Measurements from ENCODE around the gene CCNB2. TPM values are rescaled to one million over a fixed set of nuclear protein-coding genes. Genes with fewer than 3 reads are reported as not detected.

Gene CCNB2
- total RNA-seq, 6 experiments from 2014 or later: 0.13 to 2.5 (median 1.6) TPM

GRCh38 chr15:59099162-59099685 lies 5.7 kb upstream of the CCNB2 start:
- no peak overlapping the region for H3K27ac ChIP-seq
- H3K4me1 ChIP-seq: no peaks in the 10 kb centered on the region
- peaks cover 0 to 35% (median 11%) of the 10 kb centered on the region in 4 donors for H3K36me3 ChIP-seq
- no peaks in the 10 kb centered on the region for H3K27me3 ChIP-seq
- intact Hi-C loops (cut with DNase I): no loop called here
- WGBS (ENCODE audit: insufficient coverage, low coverage, low lambda C conversion rate, missing lambda C conversion rate): 56% methylated on average over 2 of the region's 2 CpGs
- no peaks in the 10 kb centered on the region for H3K9me3 ChIP-seq
- ATAC-seq: no peak
- H3K4me3 ChIP-seq: no peak overlapping the region
- no peak for DNase-seq
- TF ChIP-seq POLR2A (IDR thresholded peaks at IDR 0.05) (no peak), CTCF (IDR thresholded peaks at IDR 0.05) (no peak)

GRCh38 chr15:59104602-59104911 lies 389 bp upstream of the CCNB2 start:
- peak in 1 of 4 donors; percentile 36 for ATAC-seq

GRCh38 chr15:59105854-59106253 lies 908 bp downstream of the CCNB2 start:
- H3K36me3 ChIP-seq: no peaks in the 10 kb centered on the region
- TF ChIP-seq CTCF (IDR thresholded peaks at IDR 0.05): no peak
- H3K9me3 ChIP-seq: no peaks in the 10 kb centered on the region
- no peaks in the 10 kb centered on the region for H3K27me3 ChIP-seq
- H3K4me1 ChIP-seq: no peaks in the 10 kb centered on the region
- no peak overlapping the region for H3K27ac ChIP-seq
- no peak for DNase-seq
- 45% methylated on average over 2 of the region's 2 CpGs for WGBS (ENCODE audit: insufficient coverage, low coverage, low lambda C conversion rate, missing lambda C conversion rate)
- peak overlapping the region in 1 of 3 donors; percentile 65 for H3K4me3 ChIP-seq
- ATAC-seq: no peak
- intact Hi-C loops (cut with DNase I): no loop called here

More at GRCh38 chr15:59104602-59104911, 389 bp upstream of the CCNB2 start:
- TF ChIP-seq POLR2A (IDR thresholded peaks at IDR 0.05): no peak
- no peak for TF ChIP-seq CTCF (IDR thresholded peaks at IDR 0.05)
- Histone ChIP-seq H3K4me3 (peak overlapping the region; percentile 42 to 65 (median 58)), H3K9me3 (no peaks in the 10 kb centered on the region), H3K36me3 (peaks cover 0 to 4% (median 0%) of the 10 kb centered on the region in 4 donors), H3K27ac (no peak overlapping the region), H3K4me1 (no peaks in the 10 kb centered on the region), H3K27me3 (no peaks in the 10 kb centered on the region)
- WGBS (ENCODE audit: insufficient coverage, low coverage, low lambda C conversion rate, missing lambda C conversion rate): 5% methylated on average over 9 of the region's 9 CpGs
- no peak for DNase-seq
- intact Hi-C loops (cut with DNase I): no loop called here

- no peak for DNase-seq
- TF ChIP-seq POLR2A (IDR thresholded peaks at IDR 0.05): no peak
- no peak for TF ChIP-seq CTCF (IDR thresholded peaks at IDR 0.05)
- 92% methylated on average over 2 of the region's 4 CpGs for WGBS (ENCODE audit: insufficient coverage, low coverage, low lambda C conversion rate, missing lambda C conversion rate)
- Histone ChIP-seq H3K27me3 (no peaks in the 10 kb centered on the region), H3K27ac (no peak overlapping the region), H3K9me3 (no peaks in the 10 kb centered on the region), H3K36me3 (no peaks in the 10 kb centered on the region), H3K4me3 (no peak overlapping the region), H3K4me1 (no peaks in the 10 kb centered on the region)
- ATAC-seq: no peak
- intact Hi-C loops (cut with DNase I): no loop called here
Measured at GRCh38 chr15:59111251-59111650, 6.3 kb downstream of the CCNB2 start.

GRCh38 chr15:59115047-59115446 lies 10.1 kb downstream of the CCNB2 start:
- Histone ChIP-seq H3K27ac (no peak overlapping the region), H3K36me3 (no peaks in the 10 kb centered on the region), H3K27me3 (no peaks in the 10 kb centered on the region), H3K9me3 (no peaks in the 10 kb centered on the region), H3K4me1 (no peaks in the 10 kb centered on the region), H3K4me3 (no peak overlapping the region)
- intact Hi-C loops (cut with DNase I): no loop called here
- ATAC-seq (no peak), DNase-seq (no peak)
- no peak for TF ChIP-seq POLR2A (IDR thresholded peaks at IDR 0.05)
- no peak for TF ChIP-seq CTCF (IDR thresholded peaks at IDR 0.05)
- 61% methylated on average over 2 of the region's 2 CpGs for WGBS (ENCODE audit: insufficient coverage, low coverage, low lambda C conversion rate, missing lambda C conversion rate)

Measured in right lobe of liver (tissue), 6 donors.